Stimulated activated CD8-positive, alpha-beta memory T cell treated with anti-CD3 and anti-CD28 coated beads, Interleukin-4, amount 100 ng/mL, for 4 hours (primary cell): ENCODE data around the gene GPR137C.
"Not testable (repeated sequence)": the region's sequence is repeated elsewhere in the genome, so short reads cannot be mapped to it uniquely, and the experiment has no call there.

Source experiments
- DNase-seq, 2 donors: peaks; one replicate each; pipeline ENCODE4 v3.0.0-alpha.2; 2020; ENCODE audit warnings: low read depth in 2 of 2, low spot score in 1 of 2

Gene GPR137C

DNA sequence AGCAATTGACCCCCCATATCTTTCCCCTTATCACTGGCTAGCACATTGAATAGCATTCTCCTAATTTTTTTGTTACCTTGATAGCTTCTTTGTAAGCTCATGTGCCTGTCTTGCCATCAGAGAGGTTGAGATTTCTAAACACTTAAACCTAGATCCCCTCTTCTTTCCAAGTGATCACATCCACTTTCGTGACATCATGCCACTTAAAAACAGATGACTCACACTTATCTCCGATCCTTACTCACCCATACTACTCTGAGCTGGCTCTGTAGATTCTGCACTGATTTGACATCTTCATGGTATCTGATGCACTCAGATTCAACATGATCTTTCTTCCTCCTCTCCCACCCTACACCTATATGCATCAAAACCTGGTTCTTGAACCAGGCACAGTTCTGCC is 10.5 kb downstream of the GPR137C start:
- DNase-seq: no peak

DNA sequence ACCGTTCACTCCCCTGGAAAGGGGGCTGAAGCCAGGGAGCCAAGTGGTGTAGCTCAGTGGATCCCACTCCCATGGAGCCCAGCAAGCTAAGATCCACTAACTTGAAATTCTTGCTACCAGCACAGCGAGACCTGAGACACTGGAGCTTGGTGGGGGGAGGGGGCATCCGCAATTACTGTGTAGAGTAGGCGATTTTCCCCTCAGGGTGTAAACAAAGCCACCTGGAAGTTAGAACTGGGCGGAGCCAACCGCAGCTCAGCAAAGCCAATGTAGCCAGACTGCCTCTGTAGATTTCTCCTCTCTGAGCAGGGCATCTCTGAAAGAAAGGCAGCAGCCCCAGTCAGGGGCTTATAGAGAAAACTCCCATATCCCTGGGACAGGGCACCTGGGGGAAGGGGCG is 15.8 kb downstream of the GPR137C start:
- not testable (repeated sequence) for DNase-seq

DNA sequence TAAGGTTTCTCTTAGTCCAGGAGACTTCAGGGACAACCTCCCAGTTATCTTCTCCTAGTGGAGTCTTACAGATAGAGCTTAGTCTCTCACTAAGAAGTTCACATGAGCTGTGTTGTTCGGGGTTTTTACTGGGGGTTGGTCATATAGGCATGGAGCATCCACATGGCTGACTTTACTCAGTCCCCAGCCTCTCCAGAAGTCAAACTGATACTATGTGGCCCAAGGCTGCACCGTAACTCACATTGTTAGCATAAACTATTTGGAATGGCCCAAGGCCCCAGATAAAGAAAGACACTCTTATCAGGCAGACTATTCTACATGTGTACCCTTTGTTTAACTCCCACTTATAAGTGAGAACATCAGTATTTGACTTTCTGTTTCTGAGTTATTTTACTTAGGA is 23.2 kb downstream of the GPR137C start:
- DNase-seq: no peak

DNA sequence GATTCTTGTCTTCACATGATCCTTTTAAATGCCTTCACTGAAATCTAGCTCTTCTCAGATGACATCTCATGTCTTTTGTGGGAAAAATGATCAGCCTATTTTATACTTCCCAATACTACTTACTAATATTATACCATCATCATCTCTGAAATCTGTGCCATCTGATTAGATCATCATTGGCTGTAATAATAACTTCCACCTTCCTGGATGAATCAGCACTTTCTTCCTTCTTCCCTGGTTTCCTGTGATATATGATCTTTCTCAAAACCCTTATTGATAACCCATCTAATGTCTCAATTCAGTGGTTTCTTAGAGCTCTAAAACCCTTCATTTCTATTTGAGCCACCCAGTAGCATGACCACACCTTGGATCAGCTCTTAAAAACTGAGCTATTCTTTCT is 30.9 kb downstream of the GPR137C start:
- no peak for DNase-seq

DNA sequence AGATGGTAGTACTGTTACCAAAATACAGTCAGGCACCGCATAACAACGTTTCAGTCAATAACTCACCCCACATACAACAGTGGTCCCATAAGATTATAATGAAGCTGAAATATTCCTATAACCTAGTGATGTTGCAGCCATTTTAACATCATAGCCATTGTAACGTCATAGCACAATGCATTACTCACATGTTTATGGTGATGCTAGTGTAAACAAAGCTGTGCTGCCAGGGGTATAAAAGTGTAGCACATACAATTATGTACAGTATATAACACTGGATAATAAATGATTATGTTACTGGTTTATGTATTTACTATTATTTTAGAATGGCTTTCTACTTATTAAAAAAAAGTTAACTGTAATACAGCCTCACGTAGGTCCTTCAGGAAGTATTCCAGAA is 37.0 kb downstream of the GPR137C start:
- DNase-seq: no peak

DNA sequence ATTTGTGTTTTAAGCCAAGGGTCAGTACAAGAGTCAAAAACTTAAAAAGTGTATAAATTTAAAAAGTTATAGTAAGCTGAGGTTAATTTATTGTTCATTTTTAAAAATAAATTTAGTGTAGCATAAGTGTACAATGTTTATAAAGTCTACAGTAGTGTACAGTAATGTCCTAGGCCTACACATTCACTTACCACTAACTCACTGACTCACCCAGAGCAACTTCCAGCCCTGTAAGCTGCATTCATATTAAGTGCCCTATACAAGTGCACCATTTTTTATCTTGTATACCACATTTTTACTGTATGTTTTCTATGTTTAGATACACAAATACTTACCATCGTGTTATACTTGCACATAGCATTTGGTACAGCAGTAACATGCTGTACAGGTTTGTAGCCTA is 37.7 kb downstream of the GPR137C start:
- DNase-seq: no peak

DNA sequence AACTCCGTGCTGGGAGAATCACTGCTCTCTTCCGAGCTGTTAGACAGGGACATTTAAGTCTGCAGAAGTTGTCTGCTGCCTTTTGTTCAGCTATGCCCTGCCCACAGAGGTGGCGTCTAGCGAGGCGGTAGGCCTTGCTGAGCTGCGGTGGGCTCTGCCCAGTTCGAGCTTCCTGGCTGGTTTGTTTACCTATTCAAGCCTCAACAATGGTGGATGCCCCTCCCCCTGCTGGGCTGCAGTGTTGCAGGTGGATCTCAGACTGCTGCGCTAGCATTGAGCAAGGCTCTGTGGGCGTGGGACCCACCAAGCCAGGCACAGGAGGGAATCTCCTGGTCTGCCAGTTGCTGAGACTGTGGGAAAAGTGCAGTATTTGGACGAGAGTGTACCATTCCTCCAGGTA is 43.7 kb downstream of the GPR137C start:
- no peak for DNase-seq

DNA sequence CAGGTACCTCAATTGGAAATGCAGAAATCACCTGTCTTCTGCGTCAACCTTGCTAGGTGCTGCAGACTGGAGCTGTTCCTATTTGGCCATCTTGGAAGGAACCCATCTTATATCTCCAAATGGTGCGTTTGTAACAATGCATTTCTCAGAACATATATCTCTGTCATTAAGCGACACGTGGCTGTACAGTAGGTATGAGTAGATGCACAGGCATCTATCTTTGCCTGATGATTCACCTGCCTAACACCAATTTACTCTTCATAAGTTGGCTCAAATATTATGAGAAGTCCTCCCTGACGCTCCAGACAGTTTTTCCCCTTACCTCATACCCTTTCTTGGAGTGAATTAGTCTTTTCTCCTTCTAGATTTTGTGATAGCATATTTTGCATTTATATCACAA is 44.2 kb downstream of the GPR137C start:
- DNase-seq: no peak

DNA sequence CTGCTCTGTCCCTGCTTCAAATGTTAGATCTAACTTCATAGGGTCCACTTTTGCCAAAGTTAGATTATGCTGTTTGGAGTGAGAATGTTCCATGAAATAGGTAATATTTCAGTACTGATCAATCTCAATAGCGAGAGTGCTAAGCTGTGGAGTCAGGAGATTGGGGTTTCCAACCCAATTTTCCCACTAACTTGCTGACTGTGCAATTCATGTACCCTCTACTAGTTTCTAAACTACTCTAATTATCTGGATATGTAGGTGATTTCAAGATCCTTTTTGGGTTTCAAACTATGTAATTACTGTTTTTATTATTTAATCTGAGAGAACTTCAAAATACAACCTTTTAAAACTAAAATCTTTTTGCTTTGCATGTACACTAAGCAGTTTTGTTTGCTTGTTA is 45.9 kb downstream of the GPR137C start:
- no peak for DNase-seq

DNA sequence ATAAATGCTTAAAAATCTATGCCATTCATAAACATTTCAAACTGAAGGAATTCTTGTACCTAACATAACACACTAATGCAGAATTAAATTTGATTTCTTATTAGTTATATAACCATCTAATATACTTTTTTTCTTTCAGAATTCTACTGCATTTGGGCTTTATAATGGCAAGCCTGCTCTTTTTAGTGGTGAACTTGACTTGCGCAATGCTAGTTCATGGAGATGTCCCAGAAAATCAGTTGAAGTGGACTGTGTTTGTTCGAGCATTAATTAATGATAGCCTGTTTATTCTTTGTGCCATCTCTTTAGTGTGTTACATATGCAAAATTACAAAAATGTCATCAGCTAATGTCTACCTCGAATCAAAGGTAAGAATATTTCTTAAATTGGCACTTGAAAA is 47.3 kb downstream of the GPR137C start:
- DNase-seq: no peak

DNA sequence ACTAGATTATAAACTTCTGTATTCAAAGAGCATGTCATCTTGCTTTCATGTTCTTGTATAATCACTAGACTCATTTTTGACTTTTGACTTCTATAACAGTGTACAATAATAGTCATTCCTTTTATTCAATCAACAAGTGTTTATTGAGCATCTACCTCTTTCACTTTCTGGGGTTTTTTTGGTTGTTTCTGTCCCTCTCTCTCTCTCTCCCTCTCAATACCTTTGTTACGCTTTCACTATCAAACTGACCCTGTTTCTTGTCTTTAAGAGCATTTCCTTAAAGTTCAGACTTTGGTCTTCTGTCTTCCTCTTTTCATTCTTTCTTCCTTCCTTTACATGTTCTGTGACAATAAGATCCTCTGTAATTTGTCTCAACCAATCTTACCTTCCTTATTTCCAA is 49.5 kb downstream of the GPR137C start:
- no peak for DNase-seq

DNA sequence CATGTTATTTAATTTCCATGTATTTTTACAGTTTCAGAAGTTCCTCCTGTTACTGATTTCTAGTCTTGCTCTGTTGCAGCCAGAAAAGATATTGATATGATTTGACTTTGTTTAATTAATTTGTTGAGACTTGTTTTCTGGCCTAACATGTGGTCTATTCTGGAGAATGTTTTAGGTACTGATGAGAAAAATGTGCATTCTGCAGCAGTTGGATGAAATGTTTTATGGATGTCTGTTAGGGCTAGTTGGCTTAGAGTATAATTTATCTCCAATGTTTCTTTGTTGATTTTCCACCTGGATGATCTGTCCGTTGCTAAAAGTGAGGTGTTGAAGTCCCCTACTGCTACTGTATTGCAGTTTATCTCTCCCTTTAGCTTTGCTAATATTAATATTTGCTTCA is 54.4 kb downstream of the GPR137C start:
- DNase-seq: no peak

DNA sequence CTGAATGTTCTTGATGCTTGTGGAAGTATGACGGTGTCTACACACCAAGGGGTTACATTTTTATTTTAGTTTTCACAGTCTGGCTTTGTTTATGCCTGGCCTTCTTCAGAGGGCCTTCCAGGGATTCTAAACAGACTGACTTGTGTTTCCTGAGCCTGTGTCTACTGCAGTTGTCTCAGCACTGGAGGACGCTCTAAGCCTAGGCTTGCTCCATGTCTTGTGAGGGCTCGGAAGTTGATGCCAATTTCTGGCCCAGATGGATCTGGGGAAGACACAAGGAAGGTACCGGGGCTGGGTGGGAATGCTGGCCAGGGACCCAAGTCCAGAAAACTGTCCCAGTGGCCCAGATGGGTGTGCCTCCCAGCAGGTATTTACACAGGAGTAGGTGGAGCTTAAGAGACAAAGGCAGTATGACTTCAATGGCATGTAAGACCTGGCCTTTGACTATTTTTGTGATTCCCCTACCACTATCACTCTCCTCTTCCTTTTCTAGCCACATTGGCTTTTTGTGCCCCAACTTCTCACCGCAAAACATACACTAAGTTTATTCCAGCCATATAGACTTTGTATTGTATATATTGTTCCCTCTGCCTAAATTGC is 56.9 kb downstream of the GPR137C start:
- no peak for DNase-seq

DNA sequence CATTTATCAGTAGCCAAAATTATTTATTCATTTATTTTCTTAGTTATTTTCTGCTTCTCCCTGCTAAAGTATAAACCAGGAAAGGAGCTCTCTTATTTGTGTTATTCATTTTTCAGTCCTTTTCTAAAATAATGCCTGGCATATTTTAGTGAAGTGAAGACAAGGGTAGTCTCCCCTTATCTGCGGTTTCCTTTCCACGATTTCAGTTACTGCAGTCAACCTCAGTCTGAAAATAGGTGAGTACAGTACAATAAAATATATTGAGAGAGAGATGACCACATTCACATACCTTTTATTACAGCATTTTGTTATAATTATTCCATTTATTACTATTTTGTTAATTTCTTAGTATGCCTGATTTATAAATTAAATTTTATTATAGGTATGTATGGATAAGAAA is 57.6 kb downstream of the GPR137C start:
- no peak for DNase-seq

DNA sequence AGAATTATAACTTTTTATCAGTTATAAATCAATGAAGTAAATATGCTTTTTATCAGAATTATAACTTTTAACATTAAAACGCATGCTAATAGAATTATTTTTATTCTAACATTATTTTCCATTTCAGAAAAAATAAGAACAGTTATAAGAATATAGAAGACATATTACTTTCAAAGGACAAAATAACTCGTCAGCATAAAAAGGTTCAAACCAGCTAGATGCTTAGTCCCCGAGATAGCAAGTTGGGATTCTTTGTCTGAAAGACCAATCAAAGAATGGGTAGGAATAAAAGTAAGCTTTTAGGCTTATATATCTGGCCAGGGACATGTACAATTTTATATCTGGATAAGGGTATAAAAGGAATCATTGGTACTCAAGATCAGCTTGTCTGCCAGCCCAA is 66.0 kb downstream of the GPR137C start:
- no peak for DNase-seq

DNA sequence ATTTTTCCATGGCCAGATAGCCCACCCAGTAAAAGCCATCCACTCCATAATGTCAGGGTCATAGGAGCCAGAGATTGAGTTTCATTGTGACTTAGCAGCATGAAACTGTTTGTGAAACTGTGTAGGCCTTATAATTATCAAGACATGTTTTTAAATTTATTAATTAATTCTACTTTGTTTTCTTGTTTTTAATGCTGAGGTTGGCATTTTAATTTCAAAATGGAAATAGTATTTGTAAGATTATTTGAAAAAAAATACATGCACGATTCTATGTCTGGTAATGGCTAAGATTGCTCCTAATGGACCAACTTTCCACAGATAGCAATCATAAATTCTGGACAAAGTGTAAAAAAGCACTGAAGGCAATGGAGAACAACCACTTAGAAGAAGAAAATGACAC is 67.1 kb downstream of the GPR137C start:
- DNase-seq: no peak

DNA sequence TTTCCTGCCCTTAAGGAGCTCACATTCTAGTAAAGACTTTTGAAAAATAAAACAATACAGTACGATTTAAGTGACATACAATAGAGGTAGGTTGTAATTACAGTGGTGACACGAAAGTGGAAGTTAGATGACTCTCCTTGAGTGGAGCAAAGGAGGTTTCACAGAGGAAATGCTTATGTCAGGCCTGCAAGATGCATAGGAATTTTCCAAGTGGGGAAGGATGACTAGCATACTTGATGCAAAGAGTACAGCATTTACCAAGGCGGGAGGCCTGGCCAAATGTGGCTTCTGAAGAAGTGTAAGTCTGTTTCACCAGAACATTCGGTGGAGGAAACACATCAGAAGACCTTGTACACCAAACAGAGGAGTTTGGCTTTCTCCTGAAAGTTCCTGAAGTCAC is 87.5 kb downstream of the GPR137C start:
- no peak for DNase-seq

DNA sequence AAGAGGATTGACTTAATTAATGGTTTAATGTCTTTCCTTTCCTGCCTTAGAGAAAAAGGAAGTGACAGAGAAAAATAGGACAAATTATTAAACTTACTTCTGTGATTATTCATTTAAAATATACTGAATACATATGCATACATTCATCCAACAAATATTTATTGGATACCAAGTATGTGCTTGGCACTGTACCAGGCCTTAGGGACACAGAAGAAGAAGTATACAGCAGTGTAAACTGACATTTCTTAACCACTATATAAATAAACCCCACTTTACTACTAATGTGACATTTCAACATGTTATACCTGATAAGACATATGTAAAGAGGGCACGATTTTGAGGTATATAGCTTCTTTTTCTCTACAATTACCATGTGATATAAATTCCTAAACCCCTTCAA is 89.1 kb downstream of the GPR137C start:
- no peak for DNase-seq

DNA sequence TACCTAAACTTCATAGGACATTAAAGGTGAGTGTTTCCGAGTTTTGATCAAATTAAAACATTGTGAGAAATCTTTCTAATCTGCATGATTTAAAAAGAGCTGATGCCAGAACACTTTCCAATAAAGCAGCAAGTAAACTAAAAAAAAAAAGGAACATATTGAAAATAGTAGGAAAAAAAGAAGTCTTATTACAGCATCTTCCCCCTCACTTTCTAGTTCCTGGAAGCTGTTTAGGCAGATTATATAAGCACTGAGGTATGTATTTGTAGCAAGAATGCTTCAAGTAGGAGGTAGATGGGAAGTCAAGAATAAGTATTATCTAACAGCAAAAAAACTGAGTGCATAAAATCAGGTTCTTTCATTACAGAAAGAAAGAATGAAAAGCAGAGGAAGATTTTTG is 96.9 kb downstream of the GPR137C start:
- no peak for DNase-seq

DNA sequence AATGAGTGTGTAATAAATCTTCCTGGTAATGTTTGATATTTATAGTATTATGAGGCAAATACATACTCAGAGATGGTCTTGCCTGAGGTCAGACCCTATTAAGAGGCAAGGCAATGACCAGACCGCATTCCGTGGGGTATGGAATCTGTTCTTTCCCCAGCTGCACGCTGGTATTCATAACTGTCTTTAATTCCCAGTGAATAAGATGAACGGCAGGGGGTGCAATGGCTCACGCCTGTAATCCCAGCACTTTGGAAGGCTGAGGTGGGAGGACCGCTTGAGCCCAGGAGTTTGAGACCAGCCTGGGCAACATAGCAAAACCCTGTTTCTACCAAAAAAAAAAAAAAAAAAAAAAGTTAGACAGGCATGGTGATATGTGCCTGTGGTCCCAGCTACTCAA is 98.1 kb downstream of the GPR137C start:
- DNase-seq: no peak

DNA sequence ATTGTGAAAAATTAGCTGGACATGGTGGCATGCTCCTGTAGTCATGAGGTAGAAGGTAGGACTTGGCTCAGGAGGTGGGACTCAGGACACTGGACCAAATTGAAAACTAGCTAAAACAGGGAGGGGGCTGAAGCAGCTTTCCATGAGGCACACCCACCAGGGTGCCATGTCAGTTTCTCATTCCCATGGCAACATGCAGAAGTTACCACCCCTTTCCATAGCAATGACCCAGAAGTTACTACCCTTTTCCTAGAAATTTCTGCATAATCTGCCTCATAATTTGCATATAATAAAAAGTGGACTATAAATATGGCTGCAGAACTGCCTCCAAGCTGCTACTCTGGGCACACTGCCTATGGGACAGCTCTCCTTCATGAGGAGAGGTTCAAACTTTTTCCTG is 104.3 kb downstream of the GPR137C start:
- DNase-seq: no peak

DNA sequence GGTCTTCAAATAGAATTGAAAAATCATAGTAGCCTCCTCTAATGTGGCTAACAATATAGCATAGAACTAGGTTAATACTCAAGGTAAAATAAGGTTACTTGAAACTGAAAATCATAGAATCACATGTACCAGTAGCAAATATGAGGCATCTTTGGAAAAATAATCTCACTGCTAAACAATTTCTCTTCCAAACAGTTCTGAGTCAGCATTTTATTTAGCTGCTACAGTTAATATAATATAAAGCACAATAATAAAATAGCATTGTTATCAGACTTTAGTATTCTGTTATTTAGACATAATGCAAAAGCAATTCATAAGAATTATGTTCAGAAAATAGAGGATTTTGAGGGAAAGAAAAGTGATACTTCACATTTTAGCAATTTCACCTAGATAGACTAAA is 107.7 kb downstream of the GPR137C start:
- DNase-seq: no peak

DNA sequence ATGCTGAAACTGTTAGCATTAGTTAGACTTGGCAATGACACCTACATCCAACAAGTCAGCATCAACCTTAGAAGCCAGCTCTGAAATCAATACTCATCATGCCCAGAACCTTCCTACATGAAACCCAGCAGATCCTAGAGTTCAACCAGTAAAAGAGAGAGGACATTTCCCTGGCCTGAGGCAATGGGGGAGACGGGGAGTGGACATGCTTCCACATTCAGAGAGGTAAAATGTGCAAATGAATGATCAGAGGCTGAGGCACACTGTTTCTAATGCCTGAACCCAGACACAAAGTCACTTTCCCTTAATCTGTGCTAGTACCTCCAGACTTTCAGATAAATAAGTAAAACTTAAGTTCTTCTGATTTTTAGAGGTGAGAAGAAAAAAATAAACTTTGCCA is 108.2 kb downstream of the GPR137C start:
- no peak for DNase-seq

DNA sequence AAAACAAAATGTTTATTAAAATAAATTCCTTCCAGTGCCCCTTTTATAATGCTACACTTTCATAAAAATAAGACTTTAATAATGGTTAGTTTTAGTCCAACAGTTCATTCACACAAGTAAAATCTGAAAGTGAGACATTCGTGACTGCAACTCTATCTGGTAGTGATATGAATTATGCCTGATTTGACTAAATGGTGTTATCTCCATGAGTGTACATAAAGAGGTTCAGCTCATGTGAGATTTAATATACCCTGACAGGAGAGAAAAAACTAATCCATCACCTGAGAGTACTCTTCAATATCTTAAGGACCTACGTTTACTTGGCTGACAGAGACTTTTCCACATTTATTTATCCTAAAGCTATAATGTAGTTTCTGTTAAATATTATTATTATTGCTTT is 108.7 kb downstream of the GPR137C start:
- DNase-seq: no peak
